M059J (cell line): ENCODE measurements around the gene TSLP. TPM values are rescaled to one million over a fixed set of nuclear protein-coding genes. Genes with fewer than 3 reads are reported as not detected.

Source experiments
- DNase-seq: peaks from one replicate; pipeline ENCODE4 v3.0.0-alpha.2; 2012; ENCODE audit warnings: low read depth
- total RNA-seq: library from RNA; depleted of rRNA; stranded (reverse); fragments of >200 nt; shearing (Covaris generic); gene quantifications from 2 replicates; pipeline ENCODE4 v1.2.3, GENCODE V29; 2014; rRNA removed

TSLP gene
- total RNA-seq, 1 experiment from 2014 or later = 0.79 TPM

DNA sequence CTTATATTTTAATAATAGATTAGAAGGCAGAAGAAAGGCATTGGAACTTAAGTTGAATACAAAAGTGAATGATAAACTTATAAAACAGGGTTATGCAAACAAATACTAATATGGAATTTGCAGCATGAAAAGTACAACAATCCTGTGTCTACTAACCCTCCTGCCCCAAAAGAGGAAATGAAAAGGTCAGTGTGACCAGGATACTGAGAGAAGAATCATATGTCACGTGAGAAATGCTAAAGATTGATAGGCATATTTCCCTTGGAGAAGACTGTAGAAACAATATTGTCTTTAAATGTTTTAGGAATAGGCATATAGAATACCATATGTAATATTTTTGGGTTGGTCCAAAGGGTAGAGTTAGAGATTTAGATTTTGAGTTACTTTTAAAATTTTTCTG lies 24.5 kb downstream of the TSLP start:
- no peak for DNase-seq

DNA sequence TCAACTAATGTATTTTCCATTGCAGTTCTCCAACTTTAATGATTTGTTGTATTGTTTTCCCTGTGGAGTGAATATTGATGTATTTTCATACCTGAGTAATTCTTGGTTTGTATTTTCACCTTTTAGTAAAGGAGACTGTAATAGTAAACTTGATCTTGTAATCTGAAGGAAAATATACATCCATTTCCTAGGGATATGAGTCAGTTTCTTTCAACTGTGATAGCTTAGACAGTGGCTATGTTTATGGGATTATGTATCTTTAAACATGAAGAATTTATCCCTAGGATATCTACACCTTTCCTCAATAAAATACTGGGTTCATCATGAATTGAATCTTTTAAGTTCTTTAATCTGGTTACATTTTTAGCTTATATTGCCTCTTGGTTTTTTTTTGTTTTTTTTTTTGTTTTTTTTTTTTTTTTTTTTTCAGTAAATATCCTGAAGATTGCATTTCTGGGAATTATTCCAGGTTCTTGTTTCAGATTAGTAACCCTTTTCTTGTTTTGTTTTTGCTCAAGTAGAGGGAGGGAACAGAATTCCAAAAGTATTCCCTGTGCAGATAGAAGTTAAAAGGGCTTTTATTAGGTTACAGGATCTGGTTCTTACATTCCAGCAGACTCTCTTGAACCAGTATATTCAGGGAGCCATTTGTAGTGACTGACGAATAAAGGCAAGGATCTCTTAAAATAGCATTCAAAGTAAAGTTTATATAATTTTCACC lies 27.7 kb downstream of the TSLP start:
- DNase-seq = no peak

DNA sequence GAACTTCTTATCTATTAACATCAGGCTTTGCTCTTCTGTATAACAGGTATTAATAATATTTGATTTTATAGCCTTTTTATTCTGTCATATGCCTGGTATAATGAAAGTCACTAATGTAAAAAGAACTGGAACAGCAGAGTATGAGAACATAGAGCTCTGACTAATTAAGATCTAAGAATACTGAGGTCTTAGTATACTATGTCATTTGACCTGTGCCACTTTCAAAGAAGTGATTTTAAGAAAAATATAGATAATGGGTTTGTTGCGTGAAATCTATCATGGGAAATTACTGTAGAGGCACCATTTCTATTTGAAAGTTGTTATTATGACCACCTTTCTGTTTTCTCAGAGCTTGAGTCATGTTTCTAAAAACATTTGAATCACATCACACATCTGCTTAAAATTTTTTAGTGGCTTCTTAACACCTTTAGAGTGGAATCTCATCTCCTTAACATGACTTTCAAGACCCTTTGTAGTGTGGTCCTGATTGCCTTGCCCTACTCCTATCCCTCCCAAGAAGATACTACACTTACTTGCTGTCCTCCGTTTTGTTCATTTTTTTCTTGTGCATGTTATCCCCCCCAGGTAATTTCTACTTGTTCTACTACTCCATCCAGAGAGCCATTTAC lies 34.9 kb downstream of the TSLP start:
- DNase-seq = no peak

DNA sequence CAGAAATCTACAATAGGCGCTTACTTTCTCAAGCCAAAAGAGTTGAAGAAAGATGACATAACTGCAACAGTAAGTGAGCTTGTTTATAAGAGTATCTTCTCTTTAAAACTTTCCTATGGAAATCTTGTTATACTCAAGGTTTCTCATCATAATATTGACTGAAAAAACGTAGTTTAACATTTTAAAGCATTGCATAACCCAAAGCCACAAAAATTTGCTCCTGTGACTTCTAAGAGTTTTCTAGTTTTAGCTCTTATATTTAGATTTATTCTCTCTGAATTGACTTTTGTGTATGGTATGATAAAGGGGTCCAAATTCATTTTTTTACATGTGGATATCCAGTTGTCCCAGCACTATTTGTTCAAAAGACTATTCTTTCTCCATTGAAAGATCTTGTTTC lies 35.9 kb downstream of the TSLP start:
- DNase-seq = no peak

DNA sequence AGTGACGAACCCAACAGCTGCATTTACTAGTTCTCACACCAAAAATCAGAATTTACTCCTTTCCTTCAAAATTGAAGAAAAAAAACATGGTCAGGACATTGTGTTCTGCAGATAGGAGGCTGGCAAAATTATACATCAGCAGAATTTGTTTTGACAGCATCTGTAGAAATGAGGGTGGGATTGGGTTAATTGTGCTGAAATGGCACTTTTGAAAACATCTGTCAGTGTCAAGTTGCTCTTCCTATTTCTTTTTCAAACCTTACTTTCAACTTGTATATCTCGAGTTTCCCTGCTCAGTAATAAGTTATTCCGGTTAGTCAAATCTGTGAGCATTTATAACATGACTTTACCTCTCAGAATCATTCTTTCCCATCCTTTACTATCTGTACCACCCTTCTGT lies 40.4 kb downstream of the TSLP start:
- no peak for DNase-seq

DNA sequence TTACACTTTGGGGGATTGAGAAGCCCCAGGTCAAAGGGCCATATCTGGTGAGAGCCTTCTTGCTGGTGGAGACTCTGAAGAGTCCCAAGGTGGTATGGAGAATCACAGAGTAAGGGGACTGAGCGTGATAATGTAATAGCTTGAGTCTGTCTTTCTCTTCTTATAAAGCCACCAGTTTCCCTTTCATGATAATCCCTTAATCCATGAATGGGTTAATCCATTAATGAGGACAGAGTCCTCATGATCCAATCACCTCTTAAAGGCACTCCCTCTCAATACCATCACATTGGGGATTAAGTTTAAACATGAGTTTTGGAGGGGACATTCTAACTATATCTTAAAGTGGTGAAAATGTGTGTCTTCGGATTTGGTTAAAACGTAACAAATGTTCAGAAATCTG lies 42.2 kb downstream of the TSLP start:
- no peak for DNase-seq

DNA sequence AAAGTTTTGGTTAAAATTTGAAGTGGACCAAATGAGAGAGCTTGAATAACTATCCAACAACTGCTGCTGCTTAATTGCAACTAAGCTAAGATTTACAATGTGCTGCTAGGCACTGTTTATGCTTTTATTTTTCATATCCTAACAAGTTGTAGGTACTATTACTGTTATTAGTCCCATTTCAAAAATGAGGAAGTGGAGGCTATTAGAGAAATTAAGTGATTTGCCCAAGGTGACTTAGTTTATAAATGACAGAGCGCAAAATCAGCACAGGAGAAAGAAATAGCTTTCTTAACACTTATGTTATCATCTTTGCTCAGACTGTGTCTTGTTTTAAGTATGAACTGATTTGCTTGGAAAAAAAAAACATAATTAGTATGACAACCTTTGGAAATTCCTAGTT lies 43.7 kb downstream of the TSLP start:
- no peak for DNase-seq

DNA sequence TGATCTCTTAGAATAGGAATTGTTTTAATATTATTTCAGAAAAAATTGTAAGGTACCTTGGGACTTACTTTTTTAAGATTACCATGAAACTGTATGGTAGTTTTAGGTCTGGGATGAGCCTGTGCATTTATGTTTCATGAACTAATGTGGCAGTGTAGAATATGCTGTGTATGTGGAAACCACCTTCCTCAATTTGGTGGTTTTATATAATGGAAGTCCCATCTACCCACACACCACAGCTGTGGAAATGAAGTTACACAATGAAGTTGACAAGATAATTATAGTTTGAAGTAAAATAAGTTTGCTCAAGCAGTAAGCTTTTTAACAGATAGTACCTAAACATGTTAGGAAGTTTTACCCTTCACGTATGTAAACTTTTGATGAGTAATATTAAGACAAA lies 45.0 kb downstream of the TSLP start:
- DNase-seq = no peak

DNA sequence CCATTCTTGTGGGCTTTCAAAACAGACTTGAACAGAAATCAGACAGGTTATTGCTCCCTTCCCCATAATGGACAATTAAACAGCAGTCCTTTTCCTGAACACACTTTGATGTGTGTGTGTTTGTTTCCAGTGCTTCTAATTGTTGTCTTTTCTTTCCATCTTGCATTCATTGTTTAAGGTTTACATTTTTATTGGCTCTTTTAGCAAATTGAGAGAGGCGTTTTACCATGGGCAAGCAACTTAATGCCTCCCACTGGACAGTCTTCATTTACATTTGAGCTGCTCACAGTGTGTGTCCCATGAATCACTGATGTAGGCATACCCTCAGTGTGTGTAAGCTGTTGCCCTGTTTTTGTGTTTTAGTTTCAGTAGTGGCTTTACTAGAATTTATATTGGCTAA lies 45.6 kb downstream of the TSLP start:
- no peak for DNase-seq

DNA sequence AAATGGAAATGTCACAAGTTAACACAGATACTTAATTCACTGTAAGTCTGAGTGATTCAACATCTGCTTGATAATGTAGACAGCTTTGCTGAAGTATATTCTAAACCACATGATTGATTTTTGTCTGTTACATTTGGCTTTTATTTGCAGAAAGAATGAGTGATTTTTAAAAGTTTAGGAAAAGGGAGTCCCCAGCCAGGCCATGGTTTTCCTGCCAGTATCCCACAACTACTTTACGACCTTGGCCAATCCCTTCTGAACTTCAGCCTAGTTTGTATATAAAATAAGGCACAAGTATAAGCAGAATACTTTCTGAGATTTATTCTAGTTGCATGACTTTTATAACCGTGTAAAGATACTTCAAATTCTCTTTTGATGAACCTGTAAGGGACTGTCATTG lies 47.7 kb downstream of the TSLP start:
- DNase-seq = no peak

DNA sequence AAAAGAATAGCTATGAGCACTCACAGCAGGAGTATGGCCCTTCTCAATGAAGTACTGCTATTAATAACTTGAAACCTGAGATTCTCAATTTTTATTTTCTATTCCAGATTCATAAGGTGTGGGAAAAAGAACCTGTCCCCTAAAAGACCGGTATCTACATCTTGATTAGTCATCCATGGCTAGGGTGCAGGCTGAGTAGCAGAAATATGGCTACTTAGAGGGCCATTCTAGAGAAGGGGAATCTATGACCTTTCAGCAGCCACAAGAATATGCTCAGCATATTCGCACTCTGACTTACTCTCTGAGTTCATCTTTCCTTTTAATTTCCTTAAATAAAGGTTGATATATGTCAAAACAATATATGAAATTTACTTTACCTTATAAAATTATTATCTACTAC lies 48.3 kb downstream of the TSLP start:
- no peak for DNase-seq

DNA sequence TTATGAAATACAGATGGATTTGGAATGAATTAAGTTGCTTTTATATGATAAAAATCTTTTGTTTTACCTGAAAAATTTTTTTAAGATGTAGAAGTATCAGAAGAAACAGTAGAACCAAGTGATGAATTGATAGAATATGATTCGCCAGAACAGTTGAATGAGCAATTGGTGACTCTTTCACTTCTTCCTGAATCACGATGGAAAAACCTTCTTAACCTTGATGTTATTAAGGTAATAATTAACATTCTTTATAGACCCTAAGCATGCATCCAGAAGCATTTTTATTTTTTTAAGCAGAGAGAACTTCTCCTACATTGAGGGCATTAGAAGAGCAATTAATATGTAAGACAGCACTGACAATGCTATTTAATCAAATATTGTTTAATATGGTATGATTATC lies 49.4 kb downstream of the TSLP start:
- no peak for DNase-seq

DNA sequence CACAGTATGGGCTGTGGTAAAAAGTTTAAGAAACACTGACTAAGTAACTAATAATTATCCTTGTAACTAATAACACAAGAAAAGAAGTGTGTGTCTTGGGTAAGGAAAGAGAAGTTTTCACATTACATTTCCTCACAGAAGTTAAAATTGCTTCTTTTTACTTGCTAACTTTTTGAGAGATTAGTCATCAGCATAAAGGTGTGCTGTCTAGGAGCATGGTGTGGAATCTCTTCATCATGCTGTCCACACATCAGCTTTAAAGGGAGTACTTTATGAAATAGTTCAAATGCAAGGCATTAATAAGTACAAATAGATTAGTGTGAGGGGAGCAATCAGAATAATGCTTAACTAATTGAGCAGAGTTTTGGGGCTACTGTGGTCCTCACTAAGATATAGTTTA lies 50.4 kb downstream of the TSLP start:
- DNase-seq = no peak

DNA sequence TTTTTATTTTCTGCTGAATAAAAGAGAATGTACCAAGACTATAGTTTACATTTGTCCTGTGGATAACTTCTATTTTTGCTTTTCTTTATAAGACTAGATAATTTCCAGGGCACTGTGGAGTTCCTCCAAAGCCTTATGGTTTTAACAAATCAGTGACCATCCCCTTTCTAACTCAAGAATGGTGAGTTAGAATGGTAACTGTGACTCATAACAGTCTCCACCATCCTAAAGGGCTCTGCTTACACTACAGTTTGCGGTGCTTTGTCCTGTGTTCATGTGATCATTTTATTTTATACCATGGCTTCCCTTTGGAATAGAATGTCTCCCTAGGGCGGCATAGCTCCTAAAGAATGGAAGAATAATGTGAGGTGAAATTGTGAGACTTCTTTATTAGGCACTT lies 50.9 kb downstream of the TSLP start:
- DNase-seq = no peak

DNA sequence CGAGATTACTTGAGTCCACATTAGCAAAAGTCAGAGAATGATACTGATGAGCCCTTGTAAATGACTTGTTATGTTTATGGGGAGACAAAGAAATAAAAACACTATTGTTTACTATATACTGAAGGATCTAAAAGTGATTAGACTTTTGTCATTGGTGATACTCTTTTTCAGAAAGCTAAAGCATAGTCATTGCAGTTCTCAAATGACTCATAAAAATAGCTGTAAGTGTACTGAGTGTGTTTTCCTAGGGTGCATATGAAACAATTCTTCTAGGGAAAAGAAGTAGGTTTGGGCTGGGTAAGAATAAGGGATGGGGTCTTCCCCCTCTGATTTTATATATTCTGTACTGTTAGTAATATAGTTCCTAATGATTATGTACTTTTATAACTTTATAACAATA lies 53.3 kb downstream of the TSLP start:
- DNase-seq = no peak

DNA sequence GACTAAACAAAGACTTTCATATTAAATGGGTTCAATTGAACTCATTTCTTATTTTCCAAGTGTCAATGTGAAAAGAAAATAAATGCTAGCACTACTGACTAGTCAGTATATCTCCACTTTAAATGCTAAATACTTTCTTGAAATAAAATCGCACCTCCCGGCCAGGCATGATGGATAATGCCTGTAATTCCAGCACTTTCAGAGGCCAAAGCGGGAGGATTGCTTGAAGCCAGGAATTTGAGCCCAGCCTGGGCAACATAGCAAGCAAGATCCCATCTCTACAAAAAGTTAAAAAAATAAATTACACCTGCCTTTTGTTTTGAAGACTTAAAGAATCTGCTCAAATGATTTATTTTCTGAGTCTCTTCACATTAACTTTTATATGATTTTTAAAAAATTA lies 55.4 kb downstream of the TSLP start:
- DNase-seq = no peak

Other genes starting within 250 kb of the TSLP start
- gene WDR36, start 20.6 kb downstream of the TSLP start, total RNA-seq = 25.3 and 39.0 TPM in 2 replicates
- 3.9 and 7.4 TPM in 2 replicates for gene CAMK4, start 152.7 kb downstream of the TSLP start, total RNA-seq